Measurements from ENCODE around the gene GPRASP1.

DNA sequence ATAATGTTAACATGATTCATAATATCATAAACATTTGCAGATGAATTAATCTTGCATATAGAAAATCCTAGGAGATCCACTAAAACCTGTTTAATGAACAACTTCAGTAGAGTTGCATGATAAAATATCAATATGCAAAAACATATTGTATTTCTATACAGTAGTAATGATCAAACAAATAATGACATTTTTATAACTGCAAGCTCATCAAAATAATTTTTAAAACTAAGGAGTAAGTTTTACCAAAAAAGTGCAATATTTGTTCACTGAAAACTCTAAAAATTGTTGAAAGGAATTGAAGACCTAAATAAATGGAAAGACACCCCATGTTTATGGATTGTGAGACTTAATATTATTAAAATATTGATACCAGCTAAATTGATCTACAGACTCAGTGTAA, 45.0 kb downstream of the GPRASP1 start:
- TF ChIP-seq POLR2AphosphoS5 (IDR thresholded peaks at IDR 0.05; ENCODE audit: low read depth, low read length) (no peak), REST (IDR thresholded peaks at IDR 0.05; ENCODE audit: insufficient read depth in 1 of 2, low read depth in 2 of 2, low read length in 2 of 2) (no peak), FOXP2 (optimal IDR thresholded peaks at IDR 0.05; ENCODE audit: borderline replicate concordance, extremely low read depth, extremely low read length, insufficient read depth) (no peak), TAF1 (IDR thresholded peaks at IDR 0.05; ENCODE audit: borderline replicate concordance, insufficient read depth, low read length) (no peak)
